NCI-H146 treated with DMSO at 0.1 percent for 48 hours (cell line): Measurements from ENCODE around the gene MEST.
"Not testable (repeated sequence)": the region's sequence is repeated elsewhere in the genome, so short reads cannot be mapped to it uniquely, and the experiment has no call there.

Experiments used
- DNase-seq: peaks from one replicate; lab custom pipeline; 2025; ENCODE audit not compliant: unreplicated experiment; lab: John Stamatoyannopoulos, UW

Gene MEST

DNA sequence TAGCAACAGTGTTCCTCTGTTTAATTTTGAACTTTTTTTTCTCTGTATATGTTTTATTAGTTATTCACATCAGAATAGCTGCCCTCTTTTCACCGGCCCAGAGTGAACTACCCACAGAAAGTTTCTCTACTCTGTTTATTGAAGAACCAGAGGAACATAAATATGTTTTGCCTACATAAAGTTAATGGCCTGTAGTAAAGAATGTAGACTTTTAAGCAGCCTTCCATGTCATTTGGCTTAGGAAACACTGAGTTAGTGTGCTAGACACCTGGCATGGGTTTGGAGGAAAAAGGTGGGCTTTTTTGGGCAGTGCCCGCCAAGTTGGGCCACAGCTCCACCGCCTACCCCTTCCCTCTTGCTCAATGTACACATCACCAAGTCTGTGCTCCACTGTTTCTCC lies 8.9 kb upstream of the MEST start:
- DNase-seq = no peak

DNA sequence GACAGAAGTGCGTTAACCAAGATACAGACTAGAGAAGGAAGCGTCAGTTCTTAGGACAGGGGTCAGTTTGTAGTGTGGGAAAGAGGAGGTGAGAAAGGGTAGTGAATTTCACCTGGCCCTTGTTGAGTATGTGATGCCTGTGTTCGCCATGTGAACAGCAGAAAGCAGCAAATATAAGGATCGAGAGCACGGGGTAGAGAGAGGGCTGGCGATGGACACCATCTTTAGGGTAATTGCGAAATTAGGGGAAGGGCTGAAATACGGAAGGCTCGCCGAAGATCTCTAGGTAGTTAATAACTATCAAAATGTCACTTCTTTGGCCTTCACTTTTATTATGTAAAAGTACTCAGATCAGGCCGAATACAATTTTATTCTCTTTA lies 6.2 kb upstream of the MEST start:
- DNase-seq = no peak

DNA sequence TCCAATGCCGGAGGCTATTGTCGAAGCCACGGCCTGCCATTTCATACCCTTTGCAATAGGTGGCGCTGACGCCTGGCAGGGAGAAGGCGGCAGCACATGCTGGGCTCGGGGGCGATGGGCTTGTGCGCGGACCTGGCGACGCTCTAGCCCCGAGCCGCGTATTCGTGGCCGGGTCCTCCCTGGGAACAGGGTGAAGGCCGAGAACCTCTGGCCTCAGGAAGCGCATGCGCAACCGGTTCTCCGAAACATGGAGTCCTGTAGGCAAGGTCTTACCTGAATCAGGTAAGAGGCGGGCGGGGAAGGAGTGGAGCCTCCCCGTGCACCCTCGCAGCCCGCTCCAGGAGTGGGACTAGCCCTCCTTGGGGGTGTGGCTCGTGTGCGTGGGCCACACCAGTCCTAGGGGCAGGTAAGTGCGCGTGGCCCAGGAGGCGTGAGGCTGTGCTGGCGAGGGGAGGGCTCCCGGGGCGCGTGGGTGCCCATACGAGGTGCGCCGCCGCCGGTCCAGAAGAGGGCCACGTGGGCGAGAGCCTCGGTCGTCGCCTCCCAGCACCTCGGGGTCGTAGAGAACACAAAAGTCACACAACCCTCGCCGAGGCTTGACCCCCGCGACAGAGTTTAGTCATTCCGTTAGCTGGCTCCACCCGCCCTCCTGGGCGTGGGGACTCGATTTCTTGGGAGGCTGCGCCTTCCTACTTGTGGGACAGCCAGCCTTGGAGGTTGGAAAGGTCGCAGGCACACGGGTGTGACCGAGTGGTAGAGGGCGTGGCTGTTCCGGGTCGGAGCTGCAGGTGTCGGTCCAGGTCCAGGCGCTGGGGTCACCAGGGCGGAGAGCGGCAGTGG lies 5.6 kb upstream of the MEST start:
- peak; percentile 72 for DNase-seq

DNA sequence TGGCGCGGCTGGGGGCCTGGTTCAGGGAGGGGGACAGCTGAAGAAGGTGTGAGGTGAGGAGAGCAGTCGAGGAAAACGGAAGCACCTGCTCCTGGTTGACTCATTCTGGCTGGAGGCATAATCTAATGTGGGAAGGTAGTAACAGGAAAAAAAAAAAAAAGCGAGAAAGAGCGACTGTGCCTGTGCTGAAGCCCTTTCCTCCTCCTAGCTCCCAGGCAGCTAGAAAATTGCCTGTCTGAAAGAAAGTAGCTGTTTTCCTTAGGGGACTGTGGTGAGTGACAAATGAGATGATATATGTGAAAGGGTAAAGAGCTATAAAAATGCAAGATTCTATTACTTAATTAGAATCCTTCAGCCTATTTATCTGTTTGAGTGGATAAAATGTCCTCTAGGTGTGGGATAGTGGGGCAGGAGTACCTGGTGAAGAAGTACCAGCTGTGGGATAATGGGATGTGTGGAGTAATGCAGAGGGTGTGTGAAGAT lies 4.9 kb upstream of the MEST start:
- no peak for DNase-seq

DNA sequence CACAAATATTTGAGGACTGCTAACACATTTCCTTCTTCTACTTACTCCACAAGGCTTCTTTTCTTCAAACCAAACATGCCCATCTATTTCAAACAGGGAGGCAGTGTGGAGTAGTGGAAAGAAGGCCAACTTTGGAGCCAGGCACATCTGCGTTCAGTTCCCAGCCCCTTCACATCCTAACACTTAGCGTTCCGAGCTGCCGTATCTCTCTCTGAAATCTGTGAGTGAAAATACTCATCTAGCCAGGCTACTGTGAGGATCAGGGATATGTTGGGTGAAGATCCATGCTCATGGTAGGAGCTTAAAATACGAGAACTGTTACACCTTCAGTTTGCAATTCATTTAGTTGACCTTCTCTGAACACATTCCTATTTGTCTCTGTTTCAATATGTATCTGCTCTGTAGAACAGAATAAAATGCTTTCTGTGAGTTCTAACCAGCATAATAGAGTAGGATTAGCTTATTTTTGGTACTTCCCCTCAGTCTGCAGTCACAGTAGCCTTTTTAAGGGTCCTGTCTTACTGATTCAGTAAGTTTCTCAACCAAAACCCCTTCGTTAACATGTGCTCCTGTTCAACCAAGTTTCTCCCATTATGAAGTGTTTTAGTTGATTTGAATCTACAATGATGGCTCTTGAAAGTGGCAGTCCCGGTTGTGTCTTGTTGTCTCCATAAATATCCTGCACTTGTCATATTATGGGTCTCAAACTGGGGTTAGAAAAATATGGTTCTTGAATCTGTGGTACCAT lies 3.3 kb upstream of the MEST start:
- DNase-seq = no peak

DNA sequence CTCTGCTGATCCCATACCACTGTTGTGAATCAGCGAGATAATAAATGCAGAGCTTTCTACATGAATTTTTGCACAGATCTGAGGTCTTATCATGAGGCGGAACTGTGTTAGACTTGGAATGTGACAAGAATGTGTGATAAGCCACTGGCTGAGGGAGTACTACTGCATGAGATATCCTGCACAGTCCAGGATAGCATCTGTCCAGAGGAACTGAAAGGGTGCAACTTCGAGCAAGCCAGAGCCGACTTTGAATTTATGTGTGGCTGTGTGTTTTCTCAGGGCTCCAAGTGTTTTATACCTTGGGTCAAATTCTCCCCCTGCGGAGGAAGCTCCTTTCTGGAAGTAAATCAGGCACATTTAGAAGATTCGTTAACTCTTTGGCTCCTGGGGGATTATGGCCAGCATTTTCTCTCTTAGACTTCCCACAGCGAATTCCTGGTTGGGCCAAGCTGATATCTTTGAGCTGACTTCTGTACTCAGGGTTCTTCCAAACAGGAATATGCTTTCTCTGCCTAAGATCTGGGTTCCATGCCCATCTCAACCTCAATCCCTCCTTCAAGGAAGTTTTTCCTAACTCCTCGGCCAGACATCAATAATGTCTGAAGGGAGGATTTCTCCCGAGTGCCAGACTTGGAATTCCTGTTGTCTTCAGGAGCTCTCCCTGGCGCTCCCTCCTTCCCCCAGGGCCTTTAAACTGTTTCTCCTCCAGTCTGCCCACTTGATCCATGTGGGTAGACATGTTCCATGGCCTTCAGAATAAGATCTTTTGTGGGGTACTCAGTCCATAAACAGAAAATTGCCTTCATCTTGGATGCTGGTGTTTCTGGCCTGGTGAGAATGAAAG lies 2.5 kb upstream of the MEST start:
- no peak for DNase-seq

DNA sequence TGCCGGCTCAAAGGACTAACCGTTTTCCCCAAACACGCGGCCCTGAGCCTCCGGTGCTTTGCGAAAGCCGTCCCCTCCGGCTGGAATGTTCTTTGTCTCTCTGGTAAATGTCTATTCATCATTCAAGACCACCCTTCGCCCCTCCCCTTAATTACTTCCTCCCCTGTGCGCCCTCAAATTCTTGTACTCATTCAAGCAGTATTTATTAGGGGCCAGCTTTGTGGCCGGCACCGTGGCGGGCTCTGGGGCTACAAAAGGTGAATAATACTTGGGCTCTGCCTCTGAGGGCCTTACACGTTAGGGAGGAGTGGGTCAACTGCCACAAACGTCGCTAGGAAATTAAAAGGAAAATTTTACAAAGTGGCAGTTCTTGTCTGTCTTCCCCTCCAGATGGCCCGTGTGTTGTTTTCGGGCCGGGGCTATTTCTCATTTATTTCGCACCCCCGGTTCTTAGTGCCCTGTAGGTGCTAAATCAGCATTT lies 1.5 kb upstream of the MEST start:
- no peak for DNase-seq

DNA sequence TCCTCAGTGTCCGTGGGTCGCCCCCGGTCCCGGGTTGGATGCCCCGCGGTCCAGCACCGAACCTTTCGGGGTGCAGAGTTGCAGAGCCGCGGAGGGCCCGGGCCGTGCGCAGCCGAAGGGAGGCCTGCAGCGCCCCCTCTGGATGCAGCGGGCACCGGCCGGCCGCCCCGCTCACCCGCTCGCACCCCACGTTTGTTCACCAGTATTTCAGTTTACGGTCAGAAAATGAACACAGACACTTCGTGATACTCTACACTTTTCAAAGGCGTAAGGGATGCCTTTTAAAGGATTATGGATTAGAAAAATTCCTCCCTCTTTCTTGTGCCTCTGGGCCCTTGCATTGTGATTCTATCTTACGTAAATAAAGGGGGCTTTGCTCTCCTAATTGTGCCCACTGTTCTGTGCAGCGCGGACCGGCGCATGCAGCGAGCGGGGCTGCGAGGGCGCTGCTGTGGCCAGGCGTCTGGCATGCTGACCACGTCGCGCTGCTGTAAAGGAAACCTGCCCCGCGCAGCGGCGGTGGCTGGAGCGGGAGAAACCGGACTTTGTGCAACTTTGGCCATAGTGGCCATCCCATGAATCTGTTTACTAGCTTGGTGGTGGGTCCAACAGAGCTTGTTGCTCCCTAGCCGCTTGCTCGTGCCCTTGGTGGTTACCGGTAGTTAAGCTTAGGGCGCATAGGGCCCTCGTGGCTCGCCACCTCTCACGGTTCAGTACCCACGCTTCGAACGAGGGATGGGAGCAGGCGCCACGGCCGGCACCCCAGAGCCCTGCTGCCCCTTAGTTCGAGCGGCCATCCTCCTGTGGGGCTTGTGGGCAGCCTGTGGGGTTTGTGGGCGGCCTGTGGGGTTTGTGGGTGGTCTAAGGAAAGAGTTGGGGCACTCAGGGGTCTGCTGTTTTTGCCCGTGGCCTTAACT lies 739 bp upstream of the MEST start:
- DNase-seq = no peak

DNA sequence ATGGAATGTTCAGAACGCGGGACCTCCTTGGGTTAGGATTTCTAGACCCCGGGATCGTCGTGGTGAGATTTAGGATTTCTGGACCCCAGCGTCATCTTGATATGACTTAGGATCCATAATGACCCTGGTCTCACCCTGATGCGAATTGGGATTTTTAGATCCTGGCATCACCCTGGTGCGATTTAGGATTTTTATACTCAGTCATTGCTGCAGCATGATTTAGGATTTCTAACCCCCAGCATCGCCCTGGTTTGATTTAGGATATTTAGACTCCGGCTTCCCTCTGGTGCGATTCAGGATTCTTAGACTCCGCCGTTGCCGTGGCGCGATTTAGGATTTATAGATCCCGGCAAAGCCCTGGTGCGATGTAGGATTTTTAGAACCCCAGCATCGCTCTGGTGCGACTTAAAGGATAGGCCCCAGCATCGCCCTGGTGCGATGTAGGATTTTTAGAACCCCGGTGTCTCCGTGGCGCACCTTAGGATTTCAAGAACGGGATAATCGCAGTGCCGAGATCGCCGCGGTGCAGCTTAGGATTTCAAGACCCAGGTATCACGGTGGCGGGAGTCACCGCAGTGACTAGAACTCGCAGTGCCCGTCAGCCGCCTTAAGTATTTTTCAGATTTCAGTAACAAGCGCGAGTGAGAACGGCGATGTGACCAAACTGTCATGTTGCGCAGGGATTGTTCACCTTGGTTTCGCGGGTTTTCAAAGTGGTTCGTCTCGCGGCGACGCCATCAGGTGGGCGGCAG lies 814 bp downstream of the MEST start:
- no peak for DNase-seq

DNA sequence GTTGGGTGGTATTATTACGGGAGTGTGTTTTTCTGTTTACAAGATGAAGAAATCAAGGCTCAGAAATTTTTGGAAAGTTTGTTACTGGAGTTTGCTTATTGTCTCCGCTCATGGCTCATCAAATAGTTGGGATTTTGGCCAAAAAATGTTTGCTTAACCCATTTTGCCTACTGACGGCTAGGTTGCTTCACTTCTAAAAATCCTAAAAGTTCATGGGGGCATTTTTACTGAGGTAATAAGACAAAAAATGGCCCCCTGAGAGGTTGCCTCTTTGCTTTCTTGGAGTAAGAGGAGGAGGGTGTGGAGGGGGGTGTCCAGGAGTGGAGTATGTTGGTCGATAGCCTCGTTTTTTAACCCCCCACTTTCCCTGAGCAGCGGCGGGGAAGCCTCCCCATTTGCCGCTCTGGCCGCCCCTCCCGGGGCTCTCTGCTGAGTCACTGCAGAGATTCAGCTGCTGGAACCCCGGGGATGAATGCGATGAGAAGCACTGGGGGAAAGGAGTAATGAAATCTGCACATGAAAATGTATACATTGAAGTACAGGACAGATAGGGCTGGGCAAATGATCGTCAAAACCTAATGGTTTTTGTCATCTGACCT lies 1.5 kb downstream of the MEST start:
- DNase-seq = no peak

DNA sequence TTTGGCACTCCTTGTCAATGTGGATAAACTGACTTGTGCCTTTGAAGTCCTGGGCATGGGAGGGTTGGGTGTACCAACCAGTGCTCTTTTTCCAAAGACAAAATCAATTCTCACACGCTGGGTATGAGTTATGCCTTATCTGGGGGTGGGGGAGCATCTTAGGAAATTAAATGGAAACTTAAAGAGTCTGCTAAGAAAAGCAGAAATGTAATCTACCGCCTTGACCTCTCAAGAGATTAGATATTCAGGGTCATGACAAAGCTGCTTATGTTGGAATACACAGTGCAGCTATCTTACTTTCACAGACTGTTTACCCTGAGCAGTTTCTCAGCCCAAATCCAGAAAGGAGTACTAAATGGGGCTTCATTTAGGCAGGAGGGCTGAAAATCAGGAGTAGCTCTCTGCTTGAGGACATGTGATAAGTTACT lies 2.6 kb downstream of the MEST start:
- DNase-seq = no peak

DNA sequence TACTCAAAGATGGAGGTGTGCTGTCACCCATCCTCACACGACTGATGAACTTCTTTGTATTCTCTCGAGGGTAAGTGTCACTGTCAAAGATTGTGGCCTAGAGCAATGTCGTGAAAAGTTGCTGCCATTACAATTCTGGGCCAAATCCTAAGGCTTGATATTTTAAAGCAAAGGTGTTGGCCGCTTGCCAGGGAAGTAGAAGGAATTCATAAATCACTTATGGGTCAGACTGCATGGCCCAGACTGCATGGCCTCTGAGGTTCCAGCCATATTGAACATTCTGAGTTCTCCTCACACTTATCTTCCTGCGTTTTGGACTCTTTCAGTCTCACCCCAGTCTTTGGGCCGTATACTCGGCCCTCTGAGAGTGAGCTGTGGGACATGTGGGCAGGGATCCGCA lies 8.6 kb downstream of the MEST start:
- no peak for DNase-seq

DNA sequence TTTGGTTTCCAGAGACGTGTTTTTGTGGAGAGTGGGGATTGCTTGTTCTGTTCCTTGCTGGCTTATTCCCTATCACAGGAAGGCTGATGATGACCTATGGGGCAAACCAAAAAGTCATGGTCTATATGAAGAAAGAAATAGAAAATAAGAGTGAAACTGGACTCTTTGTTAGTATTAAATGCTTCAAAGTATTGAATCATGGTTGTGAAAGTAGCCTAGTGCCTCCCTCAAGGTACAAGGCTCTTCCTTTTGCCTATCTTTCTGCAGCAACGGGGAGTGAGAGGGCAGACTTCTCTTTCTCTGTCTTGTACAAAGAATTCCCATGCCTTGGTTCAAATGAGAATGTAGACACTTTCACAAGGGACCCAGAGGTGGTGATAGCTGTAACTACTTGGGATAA lies 9.0 kb downstream of the MEST start:
- DNase-seq = no peak

DNA sequence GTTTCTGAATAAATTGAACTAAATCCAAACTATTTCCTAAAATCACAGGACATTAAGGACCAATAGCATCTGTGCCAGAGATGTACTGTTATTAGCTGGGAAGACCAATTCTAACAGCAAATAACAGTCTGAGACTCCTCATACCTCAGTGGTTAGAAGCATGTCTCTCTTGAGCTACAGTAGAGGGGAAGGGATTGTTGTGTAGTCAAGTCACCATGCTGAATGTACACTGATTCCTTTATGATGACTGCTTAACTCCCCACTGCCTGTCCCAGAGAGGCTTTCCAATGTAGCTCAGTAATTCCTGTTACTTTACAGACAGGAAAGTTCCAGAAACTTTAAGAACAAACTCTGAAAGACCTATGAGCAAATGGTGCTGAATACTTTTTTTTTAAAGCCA lies 13.9 kb downstream of the MEST start:
- no peak for DNase-seq

DNA sequence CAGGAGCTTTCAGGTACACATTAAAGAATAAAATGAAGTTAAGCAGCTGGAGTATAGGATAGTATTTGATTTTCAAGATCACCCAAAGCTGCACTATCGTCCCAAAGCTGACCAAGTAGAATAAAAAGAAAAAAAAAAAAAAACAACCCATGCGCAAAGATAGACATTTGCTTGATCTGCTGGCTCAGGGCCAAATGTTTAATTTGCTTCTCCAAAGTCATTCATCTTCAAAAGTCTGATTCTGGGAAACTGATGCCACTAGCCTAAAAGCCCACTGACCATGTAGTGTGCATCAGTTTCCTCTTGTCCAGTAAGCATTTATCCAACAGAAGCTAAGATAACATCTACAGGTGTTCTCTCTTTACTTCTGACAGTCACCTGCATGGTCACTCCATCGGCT lies 14.5 kb downstream of the MEST start:
- no peak for DNase-seq

DNA sequence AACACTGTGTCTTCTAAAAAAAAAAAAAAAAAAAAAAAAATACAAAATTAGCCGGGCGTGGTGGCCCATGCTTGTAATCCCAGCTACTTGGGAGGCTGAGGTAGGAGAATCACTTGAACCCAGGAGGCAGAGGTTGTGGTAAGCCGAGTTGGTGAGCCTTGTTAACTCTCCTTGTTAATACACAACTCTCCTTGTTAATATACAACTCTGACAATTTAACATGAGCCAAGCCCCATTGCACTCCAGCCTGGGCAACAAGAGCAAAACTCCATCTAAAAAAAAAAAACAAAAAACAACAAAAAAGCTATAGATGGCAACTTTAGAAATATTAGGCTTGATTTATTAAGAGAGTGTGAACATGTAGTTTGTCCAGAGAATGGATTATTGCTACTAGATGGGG lies 20.2 kb downstream of the MEST start:
- DNase-seq = not testable (repeated sequence)

DNA sequence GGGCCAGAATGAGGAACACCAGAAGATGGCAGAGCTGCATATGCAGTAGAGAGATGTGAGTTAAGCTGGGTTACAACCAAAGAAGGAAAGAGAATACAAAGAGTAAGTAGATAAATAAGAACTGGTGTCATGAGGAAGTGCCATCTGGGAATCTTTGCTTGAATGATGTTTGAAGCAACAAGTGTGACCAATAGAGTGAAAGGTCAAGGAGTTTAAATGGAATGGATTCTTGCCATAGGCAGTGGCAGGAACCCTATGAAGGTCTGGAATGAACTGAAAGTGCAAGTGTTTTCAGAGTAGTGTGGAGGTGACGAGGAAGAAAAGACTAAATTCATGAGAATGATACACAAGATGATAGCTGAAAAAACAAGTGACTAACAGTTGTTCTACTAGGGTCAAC lies 21.6 kb downstream of the MEST start:
- no peak for DNase-seq

DNA sequence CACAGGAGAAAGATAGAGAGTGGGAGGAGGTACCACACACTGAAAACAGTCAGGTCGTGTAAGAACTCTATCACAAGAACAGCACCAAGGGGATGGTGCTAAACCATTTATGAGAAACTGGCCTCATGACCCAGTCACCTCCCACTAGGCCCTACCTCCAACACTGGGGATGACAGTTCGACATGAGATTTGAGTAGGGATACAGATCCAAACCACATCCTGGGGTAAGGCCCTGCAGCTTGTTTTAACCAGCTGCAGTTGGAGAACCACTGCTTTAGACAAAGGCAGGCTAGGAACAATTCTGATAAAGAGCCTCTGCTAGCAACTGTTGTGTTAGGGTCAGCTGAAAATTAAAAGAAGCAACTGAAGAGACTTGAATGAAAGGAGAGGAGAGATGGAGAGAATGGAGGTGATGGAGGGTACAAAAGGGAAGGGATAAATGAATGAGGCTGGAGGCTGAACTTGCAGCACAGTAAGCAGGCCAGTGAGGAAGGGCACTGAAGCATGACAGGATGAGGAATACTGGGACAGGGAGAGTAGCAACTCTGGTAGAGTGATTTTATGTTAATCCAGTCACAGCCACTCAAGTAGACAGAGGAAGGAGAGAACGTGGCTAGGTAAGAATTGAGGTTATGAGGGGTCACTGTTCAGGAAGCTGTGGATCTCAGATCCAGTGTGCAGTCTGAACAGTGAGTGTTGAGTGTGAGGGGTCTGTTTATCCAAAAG lies 23.6 kb downstream of the MEST start:
- DNase-seq = no peak
